ENCODE data around the gene MAPT.
"Not testable (repeated sequence)": the region's sequence is repeated elsewhere in the genome, so short reads cannot be mapped to it uniquely, and the experiment has no call there.

MAPT gene

DNA sequence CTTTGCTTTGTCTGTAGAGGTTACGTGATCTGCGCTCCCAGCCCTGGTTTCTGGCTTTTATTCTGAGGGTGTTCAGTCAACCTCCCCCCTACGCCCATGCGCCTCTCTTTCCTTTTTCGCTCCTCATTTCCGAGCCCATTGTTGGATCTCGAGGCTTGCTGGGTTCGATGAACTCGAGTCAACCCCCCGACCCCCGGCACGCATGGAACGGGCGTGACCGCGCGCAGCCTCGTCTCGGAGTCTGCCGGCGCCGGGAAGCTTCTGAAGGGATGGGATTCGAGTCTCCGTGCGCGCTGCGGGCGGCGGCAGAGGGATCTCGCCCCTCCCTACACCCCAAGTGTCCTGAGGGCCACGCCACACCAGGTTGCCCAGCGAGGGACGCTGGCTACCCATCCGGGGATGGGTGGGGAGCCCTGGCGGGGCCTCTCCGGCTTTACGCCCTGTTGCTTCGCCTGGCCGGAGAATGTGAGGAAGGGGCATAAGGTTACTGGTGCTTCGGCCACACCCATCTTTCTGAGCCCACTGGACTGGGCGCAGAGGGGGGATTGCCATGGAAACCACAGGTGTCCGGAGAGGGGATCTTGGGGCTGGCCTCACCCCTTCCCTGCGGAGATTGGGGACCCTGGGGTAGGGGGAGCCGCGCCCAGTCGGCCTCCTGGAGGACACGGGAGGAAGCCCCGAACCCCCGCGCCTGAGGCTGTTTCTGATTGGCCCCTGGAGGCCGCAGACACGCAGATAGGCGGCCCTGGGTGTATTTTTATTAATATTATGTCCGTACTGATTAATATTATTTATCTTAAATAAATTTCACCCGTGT lies 1.8 kb downstream of the MAPT start:
- in situ Hi-C loops (cut with HindIII; ENCODE audit: low sequenced_read_pairs), result no loop called here

DNA sequence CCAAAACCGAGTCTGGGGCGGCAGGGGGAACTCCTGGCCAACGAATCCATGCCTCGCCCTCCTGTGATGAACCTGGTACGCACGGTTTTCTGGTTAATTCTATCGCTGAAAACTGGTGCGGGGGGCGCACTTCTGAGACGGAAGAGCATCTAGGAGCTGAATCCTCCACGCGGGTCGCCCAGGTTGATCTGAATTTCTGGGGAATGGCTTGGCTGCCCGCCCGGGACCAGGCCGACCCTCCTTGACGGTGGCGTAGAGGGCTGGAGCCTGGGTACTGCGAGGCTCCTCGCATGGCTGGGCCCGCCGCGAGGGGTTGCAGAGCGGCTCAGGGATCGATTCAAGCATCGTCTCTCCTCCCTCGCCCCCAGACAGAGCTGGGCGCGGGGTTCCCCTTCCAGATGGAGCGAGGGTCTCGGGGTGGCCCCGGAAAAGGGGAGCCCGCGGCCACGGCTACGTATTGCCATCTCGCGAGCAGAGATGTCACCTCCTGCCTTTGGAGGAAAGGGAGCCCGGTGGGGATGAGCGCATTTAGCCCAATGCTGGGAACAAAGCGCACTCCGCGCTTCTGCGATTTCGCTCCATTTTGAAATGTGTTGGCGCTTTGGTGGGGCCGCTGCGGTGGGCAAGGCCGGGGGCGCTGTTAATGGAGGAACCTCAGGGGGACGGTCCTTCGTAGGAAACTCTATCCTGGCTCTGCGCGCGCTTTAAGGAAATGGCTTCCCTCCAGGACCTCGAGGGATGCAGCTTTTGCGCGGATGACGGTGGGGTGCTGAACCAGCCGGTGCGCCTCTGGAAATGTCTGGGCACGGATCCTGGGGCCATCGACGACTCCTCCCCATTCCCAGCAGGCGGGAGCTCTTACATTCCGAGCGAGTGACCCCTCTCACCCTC lies 2.7 kb downstream of the MAPT start:
- in situ Hi-C loops (cut with HindIII; ENCODE audit: low sequenced_read_pairs), result no loop called here

DNA sequence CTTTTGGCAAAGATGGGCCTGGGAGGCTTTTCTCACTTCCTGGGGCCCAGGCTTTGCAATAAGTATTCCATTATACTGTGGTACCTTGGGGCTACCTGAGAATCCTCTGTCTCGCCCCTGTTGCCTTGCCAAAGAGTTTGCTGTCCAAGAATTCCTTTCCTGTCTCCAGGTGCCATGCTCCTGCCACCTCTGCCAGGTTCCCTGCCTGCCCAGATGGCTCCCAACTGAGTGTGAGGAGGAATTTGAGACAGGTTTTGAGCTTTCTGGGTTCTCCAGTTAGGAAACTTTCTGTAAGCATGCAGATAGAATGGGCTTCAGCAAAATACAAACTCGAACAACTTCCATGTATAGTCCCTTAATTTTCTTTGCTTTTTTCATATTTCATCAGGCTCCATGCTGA lies 5.8 kb downstream of the MAPT start:
- in situ Hi-C loops (cut with HindIII; ENCODE audit: low sequenced_read_pairs), result no loop called here

DNA sequence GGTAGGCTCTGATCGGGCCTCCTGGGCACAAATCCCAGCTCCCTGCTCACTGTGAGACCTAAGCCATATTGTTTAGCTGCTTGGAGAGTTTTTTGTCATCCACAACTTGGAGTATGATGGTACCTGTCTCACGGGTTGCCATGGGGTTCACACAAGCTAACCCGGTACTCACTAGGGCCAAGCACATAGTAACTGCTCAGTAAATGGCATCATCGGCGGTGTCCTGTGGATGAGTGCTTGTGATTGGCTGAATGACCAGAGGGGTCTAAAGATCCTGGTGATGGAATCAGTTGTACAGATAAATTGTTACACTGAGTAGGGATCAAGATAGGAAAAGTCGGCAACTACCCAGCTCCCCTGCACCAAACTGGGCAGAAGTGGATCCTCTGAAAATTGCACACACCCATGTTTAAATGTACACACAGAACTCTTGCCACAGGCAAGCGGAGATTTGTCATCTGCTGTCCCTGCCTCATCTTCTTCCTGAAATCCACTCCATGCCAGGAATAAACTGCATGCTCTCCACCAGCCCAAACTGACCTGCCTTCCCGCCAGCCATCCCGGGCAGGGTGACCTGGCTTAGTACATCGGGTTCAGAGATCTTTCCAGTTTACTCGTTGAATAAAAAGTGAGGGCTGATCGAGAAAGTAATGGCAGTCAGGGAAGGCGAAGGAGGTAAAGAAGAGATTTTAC lies 6.5 kb downstream of the MAPT start:
- in situ Hi-C loops (cut with HindIII; ENCODE audit: low sequenced_read_pairs), result no loop called here

DNA sequence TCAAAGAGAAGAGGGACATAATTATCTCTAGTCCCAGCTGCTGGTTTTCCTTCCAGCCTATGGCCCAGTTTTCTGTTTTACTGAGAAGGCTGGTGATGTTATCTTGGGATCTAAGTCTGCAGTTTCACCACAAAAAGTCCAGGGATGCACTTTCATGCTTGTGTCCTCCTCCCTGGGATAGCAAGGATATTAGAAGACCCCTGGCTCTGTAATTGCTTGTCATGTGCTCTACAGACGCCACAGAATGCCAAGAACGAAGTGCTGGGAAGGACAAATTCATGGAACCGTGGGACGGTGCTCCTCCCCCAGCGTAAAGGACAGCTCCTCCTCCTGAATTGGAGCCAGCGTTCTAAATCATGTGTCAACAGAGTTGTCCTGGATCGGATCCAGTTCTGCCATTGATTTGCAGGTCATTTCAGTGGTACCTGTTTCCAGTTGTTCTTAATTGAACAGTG lies 8.6 kb downstream of the MAPT start:
- in situ Hi-C loops (cut with HindIII; ENCODE audit: low sequenced_read_pairs), result no loop called here

DNA sequence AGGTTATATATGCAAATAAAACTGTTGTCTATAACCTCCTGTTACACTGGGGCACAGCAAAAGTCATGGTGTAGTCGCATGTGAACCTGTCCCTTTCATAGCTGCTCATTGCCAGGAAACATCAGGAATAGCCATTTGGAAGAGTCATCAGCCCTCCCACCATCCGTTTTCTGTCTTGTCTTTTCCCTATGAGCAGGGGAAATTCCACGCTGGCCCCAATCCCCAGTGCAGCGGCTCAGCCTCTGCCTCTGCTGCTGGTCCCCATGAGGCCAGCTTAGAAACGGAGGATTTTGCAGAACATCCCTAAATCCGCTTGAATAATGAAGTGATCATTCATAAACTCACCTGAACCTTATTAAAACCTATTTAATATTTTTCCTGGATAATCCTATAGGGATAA lies 10.5 kb downstream of the MAPT start:
- in situ Hi-C loops (cut with HindIII; ENCODE audit: low sequenced_read_pairs), result no loop called here

DNA sequence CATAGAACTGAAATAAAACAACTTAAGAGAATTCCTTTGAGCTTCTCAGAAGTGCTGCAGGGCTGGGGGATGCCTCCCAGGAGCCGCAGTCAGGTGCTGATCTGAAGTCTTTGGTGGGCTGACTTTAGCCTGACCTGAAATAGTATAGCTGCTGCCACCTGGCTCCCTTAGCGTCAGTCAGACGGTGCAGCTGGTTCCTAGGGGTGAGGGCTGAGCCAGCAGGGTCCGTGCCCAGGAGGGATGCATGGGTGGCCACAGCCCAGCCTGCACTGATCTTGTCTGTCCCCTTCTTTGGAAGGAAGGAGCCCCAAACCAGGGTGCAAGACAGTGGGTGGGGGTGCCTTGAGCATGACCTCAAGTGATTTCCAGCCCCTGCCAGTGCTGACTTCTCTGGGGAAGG lies 11.5 kb downstream of the MAPT start:
- in situ Hi-C loops (cut with HindIII; ENCODE audit: low sequenced_read_pairs), result no loop called here

DNA sequence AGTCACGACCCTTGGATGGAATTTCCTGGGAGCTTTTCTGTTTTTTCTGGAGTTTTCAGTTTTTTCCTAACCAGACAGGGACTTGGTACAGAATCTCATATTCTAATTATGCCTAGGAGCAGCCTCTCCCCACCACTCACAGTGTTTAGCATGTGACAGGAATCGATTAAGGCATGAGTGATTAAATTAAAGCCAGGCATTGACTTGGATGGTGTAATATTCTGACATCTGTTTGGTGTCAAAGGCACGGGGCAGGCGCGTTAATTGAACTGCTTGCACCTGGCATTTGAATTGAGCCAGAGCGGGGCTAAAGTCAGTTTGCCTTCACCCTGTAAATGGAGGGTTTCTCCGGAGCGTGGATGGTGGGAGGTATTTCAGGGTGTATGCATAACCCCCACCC lies 11.9 kb downstream of the MAPT start:
- in situ Hi-C loops (cut with HindIII; ENCODE audit: low sequenced_read_pairs), result no loop called here

DNA sequence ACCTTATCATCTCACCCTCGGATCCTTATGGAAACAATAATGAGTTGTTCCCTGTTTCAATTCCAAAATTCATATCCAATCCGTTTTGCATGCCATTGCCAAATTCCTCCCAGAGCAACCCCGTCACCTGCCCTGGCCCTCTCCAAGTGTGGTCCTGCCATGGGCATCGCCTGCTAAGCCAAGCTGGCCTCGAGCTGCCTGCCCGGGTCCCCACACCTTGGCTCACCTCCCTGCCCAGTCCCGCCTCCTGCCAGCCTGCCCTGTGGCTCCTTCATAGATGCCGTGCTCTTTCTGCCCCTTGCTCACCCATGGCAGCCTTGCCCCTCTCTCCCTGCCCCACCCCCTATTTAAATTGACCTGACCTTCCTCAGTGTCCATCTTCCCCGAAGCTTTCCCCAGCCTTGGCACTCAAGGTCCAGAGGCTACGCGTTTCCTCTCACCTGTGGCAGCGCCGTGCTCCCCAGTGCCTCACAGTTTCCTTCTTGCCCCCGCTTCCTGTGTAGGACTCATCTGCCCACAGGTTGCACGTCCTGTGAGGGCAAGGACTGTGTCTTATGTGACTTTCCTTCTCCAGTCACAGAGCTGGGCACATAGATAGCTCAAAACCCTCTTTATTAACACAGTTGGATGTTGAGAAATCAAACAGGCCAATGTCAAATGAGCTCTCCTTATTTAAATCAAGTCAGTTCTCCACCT lies 12.7 kb downstream of the MAPT start:
- in situ Hi-C loops (cut with HindIII; ENCODE audit: low sequenced_read_pairs), result no loop called here

DNA sequence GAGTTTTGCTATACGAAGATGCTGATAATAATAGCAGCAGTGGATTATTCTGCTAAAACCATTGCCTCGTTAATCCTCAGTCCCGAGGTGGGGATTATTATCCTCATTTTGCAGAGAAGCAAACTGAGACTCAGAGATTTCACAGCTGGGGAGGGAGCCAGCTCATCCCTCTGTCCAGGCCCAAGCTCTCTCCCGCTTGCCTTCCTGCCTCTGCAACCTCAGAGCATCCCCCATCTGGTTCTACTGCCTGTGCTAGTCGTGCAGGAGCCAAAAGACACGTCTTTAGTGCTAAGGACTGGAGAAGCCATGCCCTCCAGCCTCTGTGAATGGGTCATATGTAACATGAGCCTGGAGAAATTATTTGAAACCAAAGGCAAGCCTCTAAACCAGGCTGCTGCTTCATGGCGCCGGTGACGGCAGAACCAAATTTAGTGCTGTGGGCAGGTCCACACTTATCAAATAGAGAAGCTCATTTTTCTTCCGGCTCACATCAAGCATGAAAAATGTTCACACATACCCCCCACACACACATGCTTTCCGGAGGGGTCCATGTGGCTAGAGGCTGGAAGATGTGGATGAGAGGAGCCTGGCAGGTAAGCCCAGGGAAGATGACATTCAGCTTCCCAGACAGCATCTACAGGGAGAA lies 13.5 kb downstream of the MAPT start:
- in situ Hi-C loops (cut with HindIII; ENCODE audit: low sequenced_read_pairs), result no loop called here

DNA sequence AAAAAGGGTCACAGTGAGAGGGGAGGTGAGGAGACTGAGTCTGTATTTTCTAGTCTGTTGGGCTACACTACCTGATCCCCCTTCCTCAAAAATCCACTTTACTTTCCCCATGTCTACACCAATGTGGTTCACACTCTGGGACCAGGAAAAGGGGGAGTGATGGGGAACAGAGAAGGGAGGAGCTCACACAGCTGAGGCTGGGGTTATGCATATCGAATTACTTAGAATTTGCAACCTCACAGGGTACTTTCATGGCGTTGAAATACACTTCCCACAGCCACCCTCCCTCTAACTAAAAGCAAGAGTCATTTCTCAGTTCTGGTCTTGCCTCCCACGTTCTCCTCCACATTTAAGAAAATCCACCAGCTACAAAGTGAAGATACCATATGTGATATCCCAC lies 14.1 kb downstream of the MAPT start:
- in situ Hi-C loops (cut with HindIII; ENCODE audit: low sequenced_read_pairs), result no loop called here

DNA sequence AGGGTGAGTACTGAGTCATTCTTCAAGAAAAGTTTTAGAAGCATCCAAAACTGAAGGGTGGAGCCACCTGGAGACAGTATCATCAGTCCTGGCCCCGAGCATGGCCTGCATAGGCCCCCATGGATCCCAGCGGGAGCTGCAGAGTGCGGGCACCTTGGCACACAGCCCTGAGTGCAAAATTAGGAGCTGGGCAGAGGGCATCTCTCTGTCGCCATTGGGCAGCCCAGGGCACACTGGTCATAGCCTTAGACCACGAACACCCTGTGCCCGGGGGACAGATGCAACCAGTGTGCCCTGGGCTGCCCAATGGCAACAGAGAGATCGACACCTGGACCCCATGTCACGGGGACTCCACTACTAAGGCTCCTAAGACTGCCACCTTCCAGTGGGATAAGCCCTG lies 14.6 kb downstream of the MAPT start:
- in situ Hi-C loops (cut with HindIII; ENCODE audit: low sequenced_read_pairs), result no loop called here

DNA sequence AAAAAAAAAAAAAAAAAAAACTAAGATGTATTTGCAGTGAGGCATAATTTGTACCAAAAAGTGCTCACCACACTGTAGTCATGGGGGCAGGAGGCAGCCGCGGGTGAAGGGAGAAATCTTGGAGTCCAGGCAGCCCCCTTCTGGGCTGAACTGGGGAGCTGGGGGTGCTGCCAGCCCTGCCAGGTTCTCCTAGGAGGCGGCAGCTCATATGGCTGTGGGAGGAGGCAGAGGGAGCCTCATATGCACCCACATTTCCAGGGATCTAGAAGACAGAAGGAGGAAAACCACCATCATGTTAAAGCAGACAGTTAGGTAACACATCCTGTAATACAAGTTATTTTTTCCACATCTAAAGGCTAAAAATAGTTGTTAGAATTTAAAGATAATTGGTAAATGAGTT lies 16.3 kb downstream of the MAPT start:
- in situ Hi-C loops (cut with HindIII; ENCODE audit: low sequenced_read_pairs), result no loop called here

DNA sequence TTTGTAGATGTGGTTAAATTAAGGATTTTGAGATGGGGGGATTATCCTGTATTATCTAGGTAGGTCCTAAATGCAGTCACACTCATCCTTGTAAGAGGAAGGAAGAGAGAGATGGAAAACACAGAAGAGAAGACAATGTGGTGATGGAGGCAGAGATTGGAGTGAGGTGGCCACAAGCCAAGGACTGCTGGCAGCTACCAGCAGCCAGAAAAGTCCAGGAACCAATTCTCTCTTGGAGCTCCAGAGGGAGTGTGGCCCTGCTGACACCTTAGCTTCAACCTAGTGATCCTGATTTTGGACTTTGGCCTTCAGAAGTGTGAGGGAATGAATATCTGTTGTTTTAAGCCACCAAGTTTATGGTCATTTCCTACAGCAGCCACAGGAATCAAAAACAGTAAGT lies 18.0 kb downstream of the MAPT start:
- in situ Hi-C loops (cut with HindIII; ENCODE audit: low sequenced_read_pairs), result no loop called here

DNA sequence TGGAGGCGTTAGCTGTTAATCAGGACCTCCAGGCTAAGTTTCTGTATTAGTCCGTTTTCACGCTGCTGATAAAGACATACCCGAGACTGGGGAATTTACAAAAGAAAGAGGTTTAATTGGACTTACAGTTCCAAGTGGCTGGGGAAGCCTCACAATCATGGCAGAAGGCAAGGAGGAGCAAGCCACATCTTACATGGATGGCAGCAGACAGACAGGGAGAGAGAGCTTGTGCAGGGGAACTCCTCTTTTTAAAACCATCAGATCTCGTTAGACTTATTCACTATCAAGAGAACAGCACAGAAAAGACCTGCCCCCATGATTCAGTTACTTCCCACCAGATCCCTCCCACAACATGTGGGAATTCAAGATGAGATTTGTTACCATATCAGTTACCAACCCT lies 18.7 kb downstream of the MAPT start:
- in situ Hi-C loops (cut with HindIII; ENCODE audit: low sequenced_read_pairs), result not testable (repeated sequence)

DNA sequence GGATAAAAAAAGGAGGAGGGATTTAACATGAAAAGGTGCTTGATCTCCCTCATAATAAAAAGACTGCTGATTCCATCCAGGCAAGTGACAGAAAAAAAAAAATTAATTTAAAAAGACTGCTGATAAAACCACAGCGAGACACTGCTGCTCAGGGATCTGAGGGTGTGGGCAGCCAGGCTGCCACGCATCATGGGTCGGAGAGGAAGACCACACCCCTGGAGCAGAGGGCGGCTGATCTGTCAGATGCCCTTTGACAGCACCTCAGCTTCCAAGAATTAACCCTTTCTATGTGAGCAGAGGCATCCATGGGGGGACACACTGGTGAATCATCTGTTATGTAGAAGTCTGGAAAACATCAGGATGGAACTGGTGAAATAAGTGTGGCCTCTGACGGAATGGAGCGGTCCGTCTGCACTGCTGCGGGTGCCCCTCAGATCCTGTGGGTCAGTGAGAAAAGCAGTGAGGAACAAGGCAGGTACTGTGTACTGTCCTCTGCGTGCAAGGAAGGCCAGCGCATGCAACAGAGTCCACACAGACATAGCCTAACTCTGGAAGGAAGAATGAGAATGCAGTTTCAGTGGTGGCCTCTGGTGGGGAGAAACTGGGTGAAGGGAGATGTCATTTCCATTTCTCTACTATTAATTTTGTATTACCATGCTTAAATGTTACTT lies 19.8 kb downstream of the MAPT start:
- in situ Hi-C loops (cut with HindIII; ENCODE audit: low sequenced_read_pairs), result no loop called here

DNA sequence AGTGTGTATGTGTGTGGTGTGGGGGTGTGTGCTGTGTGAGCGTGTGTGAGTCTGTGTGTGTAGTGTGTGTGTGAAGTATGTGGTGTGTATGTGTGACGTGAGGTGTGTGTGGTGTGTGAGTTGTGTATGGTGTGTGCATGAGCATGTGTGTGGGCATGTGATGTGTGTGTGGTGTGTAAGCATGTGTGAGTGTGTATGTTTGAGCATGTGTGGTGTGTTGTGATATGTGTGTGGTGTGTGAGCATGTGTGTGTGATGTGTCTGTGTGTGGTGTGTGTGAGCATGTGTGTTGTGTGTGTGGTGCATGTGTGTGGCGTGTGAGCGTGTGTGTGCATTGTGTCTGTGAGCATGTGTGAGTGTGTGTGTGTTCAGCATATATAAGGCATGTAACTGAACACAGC lies 20.9 kb downstream of the MAPT start:
- in situ Hi-C loops (cut with HindIII; ENCODE audit: low sequenced_read_pairs), result no loop called here

DNA sequence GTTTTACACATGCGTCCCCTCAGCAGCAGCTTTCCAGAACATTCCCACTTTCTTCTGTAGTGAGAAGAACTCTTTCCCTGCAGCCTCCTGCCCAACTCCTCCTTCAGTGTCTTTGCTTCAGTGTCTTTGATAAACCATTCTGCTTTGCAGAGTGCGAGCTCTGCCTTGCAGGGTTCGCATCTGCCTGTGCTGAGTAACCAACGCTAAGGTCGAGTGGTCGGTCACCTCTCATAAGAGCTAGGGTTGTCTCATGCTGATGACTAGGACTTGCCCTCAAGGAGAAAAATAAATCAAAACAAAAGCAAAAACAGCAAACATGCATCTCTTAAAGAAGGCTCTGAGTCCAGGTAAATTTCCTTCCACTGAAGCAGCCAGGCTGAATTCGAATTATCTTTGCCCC lies 22.7 kb downstream of the MAPT start:
- in situ Hi-C loops (cut with HindIII; ENCODE audit: low sequenced_read_pairs), result no loop called here

DNA sequence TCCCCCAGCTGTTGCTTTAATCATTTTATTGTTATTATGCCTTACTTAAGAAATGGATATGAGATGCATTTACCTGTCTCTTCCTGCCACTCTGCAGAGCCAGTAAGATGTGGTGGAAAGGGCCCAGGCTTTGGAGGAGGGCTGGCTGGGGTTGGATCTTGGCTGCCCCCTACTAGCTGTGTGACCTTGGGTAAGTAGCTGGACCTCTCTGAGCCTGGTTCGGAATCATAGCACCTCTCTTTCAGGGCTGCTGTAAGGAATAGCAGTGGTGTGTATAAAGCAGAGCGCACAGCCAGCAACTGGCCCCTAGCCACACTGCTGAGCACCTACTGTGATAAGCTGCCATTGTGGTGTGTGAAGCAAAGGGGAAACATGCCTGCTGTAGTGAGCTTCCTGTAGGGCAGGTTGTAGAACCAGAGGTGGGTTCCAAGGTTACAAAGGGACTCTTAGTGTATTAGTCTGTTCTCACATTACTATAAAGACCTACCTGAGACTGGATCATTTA lies 23.9 kb downstream of the MAPT start:
- in situ Hi-C loops (cut with HindIII; ENCODE audit: low sequenced_read_pairs), result no loop called here

DNA sequence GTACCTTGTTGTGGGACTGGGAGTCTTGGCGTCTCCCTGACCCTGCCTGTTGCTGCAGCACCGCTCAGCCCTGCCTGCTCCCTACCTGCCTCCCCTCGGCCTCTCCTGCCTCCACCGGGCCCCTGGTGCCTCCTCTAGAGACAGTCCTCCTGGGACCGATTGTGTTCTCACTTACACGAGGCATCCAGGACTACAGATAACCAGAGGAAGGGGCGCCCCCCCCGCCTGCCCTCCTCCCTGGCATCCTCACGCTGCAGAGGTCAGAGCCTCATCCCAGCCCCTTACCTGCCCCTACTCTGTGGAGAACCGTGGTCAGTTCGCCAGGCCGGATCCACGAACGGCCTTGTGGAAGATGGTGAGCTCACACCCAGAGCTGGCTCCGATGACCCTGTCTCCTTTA lies 24.8 kb downstream of the MAPT start:
- in situ Hi-C loops (cut with HindIII; ENCODE audit: low sequenced_read_pairs), result no loop called here
